ENCODE measurements around the gene SMC1B.
"Not testable (repeated sequence)": the region's sequence is repeated elsewhere in the genome, so short reads cannot be mapped to it uniquely, and the experiment has no call there.

SMC1B gene

DNA sequence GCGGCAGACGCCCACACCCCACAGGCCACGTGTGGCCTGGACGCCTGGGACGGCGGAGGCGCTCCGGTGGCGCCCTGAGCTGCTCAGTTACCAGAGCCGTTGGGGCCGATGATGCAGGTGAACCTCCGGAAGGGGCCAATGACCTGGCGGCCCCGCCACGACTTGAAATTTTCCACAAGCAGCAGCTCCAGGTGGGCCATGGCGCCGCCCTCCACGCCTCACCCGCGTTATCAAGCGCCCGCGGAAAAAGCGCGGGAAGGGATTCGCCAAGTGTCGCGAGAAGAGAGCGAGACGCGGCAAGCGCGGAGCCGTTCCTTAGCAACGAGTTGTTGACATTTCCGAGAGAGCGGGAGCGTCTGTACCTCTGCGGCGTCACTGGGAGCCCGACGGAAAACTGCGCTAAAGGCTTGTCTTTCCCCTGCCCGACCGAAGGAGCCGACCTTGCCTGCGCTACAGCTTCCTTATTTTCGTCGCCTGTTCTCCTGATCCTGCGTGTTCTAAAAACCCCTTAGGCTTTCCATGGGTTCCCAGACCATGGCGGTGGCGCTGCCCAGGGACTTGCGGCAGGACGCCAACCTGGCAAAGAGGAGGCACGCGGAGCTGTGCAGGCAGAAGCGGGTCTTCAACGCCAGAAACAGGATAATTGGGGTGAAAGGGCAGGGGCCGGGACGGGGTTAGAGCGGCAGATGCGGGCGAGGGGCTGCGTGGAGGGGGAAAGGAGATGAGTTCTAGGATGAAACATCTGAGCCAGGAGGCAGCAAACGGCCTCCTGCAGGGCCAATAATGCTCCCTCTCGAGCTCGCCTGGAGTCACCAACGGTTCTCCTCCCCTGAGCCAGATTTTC is at the start of gene SMC1B, which contains the start of gene RIBC2:
TSS of gene SMC1B (minus strand) at position 232 of the 844 bp plus-strand sequence. CDS start at position 200, 32 bp downstream.
TSS of gene RIBC2 (plus strand) at position 326 of the 844 bp plus-strand sequence. CDS start at position 520, 194 bp downstream.
- DNase-seq = peak; percentile 89

- no peak for DNase-seq
Measured at GRCh38 chr22:45462034-45462655, 48.7 kb upstream of the SMC1B start.

- peak; percentile 93 for DNase-seq
Measured at GRCh38 chr22:45460288-45461109, 47.1 kb upstream of the SMC1B start.

GRCh38 chr22:45459235-45459634 is 45.8 kb upstream of the SMC1B start:
- DNase-seq = no peak

DNA sequence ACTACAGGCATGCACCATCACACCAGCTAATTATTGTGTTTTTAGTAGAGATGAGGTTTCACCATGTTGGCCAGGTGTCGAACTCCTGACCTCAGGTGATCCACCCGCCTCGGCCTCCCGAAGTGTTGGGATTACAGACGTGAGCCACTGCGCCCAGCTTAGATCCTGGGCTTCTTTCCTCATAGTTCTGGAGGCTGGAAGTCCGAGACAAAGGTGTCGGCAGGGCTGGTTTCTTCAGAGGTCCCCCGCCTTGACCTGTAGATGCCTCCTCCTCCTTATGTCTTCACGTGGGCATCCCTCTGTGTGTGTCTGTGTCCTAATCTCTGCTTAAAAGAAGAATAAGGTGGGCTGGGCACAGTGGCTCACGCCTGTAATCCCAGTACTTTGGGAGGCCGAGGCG is 45.1 kb upstream of the SMC1B start:
- no peak for DNase-seq

- no peak for DNase-seq
Measured at GRCh38 chr22:45456811-45457210, 43.4 kb upstream of the SMC1B start.

DNA sequence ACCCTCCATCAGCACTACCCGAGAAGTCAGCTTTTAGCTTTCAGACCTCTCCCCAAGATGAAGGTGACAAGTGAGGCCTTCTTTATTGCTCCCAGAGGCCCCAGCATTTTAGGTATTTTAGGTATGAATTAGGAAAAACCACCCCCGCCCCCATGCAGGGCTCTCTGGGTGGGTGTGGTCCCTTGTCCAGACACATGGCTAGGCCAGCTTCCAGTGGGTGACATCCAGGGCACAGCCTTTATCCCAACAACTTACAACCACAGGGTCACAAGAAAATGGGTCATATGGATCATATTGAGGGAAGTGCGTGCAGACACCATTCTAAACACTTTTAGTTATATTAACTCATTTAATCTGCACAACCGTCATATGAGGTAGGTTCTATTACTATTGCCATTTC is 42.2 kb upstream of the SMC1B start:
- DNase-seq = no peak

GRCh38 chr22:45455212-45455611 is 41.8 kb upstream of the SMC1B start:
- no peak for DNase-seq

DNA sequence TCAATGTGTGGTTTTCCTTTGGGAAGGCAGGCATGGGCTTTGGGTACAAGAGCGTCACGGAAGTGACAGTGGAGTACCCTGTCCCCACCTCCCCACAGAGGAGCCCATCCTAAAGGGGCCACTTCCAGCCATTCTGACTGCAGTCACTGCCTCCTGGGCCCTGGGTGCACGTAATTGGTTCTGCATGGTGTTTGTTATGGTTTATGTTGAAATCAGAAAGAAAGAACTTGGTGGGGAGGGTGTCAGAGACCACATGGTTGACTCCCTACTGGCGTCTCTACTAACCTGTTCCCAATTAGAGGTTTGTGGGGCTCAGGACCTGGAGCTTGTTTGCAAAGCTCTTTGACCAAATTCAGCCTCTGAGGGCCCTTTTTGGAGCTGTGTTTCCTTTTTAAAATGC is 40.9 kb upstream of the SMC1B start:
- no peak for DNase-seq

GRCh38 chr22:45453764-45454163 is 40.4 kb upstream of the SMC1B start:
- DNase-seq = no peak

- no peak for DNase-seq
Measured at GRCh38 chr22:45452565-45453379, 39.4 kb upstream of the SMC1B start.

DNA sequence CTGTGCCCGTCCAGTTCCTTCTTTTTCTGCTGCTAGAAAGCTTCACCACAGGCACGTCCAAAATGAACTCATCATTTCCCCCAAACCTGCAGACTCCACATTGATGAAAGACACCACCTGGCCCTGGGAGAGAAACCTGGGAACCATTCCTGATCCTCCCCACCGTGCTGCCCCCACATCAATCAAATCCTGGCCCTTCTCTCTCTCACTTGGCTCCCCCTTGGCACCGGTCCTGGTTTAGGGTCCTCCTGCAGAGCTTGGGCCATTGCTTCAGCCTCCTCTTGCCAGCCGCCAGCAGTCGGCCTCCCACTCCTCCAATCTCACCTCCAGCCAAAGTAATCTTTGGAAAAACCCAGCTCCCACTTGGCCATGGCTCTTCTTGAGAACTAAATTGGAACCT is 38.6 kb upstream of the SMC1B start:
- DNase-seq = peak; percentile 80

GRCh38 chr22:45450921-45451651 is 37.7 kb upstream of the SMC1B start:
- DNase-seq = peak; percentile 72

GRCh38 chr22:45450101-45450785 is 36.8 kb upstream of the SMC1B start:
- no peak for DNase-seq

GRCh38 chr22:45449442-45449841 is 36.0 kb upstream of the SMC1B start:
- DNase-seq = not testable (repeated sequence)

GRCh38 chr22:45448431-45448830 is 35.0 kb upstream of the SMC1B start:
- DNase-seq = peak; percentile 84

DNA sequence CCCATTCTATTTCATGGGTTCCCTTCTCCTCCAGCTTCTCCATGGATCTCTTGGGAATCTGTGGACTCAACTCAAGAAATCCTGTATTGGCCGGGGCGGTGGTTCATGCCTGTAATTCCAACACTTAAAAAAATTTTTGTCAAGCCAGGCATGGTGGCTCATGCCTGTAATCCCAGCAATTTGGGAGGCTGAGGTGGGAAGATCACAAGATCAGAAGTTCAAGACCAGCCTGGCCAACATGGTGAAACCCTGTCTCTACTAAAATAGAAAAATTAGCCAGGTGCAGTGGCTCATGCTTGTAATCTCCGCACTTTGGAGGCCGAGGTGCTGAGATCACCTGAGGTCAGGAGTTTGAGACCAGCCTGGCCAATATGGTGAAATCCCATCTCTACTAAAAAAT is 34.2 kb upstream of the SMC1B start:
- DNase-seq = not testable (repeated sequence)

DNA sequence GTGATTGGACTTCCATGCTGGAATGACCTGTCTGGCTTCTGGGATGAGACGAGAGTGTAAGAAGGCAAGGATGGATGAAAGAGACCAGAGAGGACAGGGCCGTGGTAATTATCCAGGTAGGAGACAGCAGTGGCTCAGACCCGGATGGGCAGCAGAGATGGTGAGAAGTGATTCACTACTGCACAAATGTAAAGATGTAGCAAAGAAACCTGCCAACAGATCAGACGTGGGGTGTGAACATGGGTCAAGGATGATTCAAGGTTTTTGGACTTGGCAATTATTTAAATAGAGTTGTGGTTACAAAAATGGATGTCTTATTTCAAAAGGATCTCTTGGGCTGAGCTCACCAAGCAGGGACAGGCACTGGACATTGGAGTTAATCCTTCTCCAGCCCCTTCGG is 32.8 kb upstream of the SMC1B start:
- peak; percentile 3 for DNase-seq

DNA sequence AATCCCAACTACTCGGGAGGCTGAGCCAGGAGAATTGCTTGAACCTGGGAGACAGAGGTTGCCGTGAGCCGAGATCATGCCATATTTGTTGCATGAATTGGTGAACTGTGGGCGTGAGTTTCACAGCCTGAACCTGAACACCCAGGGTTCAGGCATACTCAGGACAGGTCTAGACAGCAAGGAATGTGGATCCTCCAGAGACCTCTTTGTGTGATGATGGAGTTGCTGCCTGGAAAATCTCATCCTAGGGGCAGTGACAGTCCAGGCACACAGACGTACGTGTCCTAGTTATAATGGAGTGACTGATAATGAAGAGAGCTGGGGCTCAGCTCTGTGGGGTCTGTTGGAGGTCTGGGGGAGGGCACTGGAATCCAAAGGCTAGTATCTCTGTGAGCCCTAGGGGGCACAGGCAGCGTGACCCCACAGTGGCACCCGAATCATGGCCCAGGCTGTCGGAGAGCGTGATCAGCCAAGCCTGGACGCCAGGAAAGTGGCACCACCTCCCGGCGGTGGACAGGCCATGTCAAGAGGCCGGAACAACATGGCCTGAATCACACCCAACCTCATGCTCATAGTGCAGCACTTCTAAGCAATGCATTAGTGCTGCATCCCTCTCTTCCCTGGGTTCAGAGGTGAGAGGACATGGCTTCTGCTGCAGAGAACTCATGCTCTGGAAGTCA is 31.8 kb upstream of the SMC1B start:
- DNase-seq = peak; percentile 13

DNA sequence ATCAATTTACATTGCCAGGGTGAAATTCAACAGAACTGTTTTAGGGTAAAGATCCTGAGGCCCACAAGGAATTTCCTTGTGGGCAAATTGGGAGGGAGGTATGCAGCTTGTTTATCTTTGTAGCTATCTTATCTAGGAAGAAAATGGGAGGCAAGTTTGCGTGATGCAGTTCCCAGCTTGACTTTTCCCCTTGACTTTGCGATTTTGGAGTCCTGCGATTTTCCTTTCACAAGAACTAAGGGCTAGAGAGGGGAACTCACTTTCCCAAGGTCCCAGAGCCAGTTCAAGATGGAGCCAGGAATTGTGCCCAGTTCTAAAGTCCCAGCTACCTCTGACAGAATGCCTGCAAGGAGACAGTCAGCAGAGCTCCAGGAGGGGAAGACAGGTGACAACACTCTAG is 30.8 kb upstream of the SMC1B start:
- no peak for DNase-seq
